Esophagus squamous epithelium (tissue), 5 donors: ENCODE results near the gene KIF1A. TPM values are rescaled to one million over a fixed set of nuclear protein-coding genes. Genes with fewer than 3 reads are reported as not detected.

Source experiments
- DNase-seq: peaks from one replicate; lab custom pipeline; 2025; lab: John Stamatoyannopoulos, UW
- H3K27ac ChIP-seq, 4 donors: fragments of 200-600 bp; sonication (generic); one replicate each; pipeline ENCODE4 v1.5.1; 2016 to 2019; ENCODE audit warnings: mild to moderate bottlenecking in 1 of 4
- H3K27me3 ChIP-seq, 4 donors: fragments of 200-600 bp; sonication (generic); 1 replicate in 3 of 4; 2 replicates in 1 of 4; pipeline versions ENCODE4 v1.5.1 to v1.6.0; 2017 to 2021; ENCODE audit warnings: antibody characterized with exemption in 1 of 4
- H3K36me3 ChIP-seq, 3 donors: fragments of 200-600 bp; sonication (generic); one replicate each; pipeline ENCODE4 v1.5.1; 2016 to 2019
- H3K4me1 ChIP-seq, 3 donors: fragments of 200-600 bp; sonication (generic); one replicate each; pipeline ENCODE4 v1.5.1; 2017 to 2019
- H3K4me3 ChIP-seq, 4 donors: fragments of 200-600 bp; sonication (generic); 1 replicate in 3 of 4; 2 replicates in 1 of 4; pipeline ENCODE4 v1.5.1; 2016 to 2019; ENCODE audit warnings: mild to moderate bottlenecking in 2 of 4, moderate library complexity in 1 of 4
- H3K9me3 ChIP-seq, 3 donors: fragments of 200-600 bp; sonication (generic); one replicate each; pipeline ENCODE4 v1.5.1; 2016 to 2019
- CTCF ChIP-seq, 6 experiments: fragments of 450-650 bp in 4 of 6; fragments of 200-600 bp in 2 of 6; sonication (generic) in 2 of 6; IDR thresholded peaks; one replicate each; pipeline ENCODE4 v1.5.1; 2016 to 2019; ENCODE audit warnings: antibody characterized with exemption in 6 of 6, mild to moderate bottlenecking in 4 of 6, moderate library complexity in 4 of 6
- POLR2A ChIP-seq, 4 donors: fragments of 450-650 bp; IDR thresholded peaks; one replicate each; pipeline ENCODE4 v1.6.1; 2017; ENCODE audit warnings: antibody characterized with exemption in 4 of 4, mild to moderate bottlenecking in 4 of 4, moderate library complexity in 3 of 4
- WGBS, 2 donors: methylation state at CpG; one replicate each; pipeline ENCODE4 v1.1.5; 2018; 5-methylcytosine and 5-hydroxymethylcytosine counted together
- intact Hi-C: fragments of 100-400 bp; cut with DNase I; formaldehyde crosslinking; loops from one replicate; pipeline ENCODE4 v1.15.0; 2022
- total RNA-seq, 4 donors: library from RNA; depleted of rRNA; stranded (reverse); fragments of >200 nt; gene quantifications; one replicate each; pipeline ENCODE4 v1.1.0, GENCODE V29; 2016
- donor health status: DM: yes; HTN: yes; CAD: no.

The KIF1A gene
- total RNA-seq, 4 donors from 2014 or later = 0.15 TPM; not detected in 3

DNA sequence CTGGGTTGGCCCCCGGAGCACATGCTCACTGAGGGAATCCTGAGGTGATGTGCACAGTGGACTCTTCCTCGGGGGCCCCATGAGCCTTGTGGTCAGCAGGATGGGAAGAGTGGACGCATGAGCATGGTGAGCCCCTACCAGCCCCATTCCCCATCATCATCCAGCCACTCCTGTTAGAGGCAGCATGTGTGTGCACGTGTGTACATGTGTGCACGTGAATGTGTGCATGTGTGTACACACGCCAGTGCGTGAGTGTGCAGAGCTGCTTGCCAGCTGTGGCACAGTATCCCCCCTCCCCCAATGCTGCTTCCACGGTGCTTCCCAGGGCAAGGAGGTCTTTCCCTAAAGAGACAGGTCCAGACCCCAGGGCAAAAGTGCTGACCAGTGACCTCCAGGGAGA is 57.8 kb downstream of the KIF1A start:
- no peaks in the 10 kb centered on the region for H3K9me3 ChIP-seq
- no peaks in the 10 kb centered on the region for H3K27me3 ChIP-seq
- no peaks in the 10 kb centered on the region for H3K36me3 ChIP-seq
- TF ChIP-seq POLR2A (IDR thresholded peaks at IDR 0.05) (no peak), CTCF (IDR thresholded peaks at IDR 0.05) (no peak)
- H3K4me1 ChIP-seq = no peaks in the 10 kb centered on the region
- H3K27ac ChIP-seq = no peak overlapping the region
- 78% methylated on average over 4 of the region's 8 CpGs; no CpG with 5 or more reads in 1 of the 2 donors for WGBS, 2 donors
- intact Hi-C loops = no loop called here
- no peak overlapping the region for H3K4me3 ChIP-seq
- DNase-seq = no peak

DNA sequence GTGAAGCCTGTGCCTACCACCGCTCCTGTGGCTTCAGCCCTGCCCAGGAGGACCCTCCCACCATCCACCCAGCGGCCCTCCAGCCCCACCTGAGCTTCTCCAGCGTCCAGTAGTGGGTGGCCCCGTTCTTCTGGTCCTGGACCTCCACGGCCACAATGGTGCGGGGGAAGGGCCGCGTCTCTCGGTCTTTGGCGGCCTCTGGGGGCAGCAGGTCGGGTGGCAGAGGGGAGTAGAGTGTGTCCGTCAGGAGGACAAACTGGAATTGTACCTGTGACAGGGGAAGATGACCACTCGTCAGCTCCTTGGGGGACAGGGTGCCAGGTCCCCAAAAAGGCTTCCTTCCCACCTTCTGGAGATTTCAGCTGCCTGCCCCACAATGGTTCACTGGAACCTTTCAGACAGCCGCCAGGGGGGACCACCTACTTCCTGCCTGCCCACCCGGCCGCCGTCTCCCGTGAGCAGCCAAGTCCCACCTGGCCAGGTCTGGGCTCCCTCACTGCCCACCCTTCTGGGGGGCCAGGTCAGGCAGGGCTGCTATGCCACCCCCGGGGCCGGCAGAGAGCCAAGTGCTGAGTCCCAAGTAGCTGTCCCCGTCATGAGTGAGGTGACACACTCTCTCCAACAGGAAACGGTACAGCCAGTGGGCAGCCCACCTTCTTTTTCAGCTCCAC is 59.3 kb downstream of the KIF1A start:
- Histone ChIP-seq H3K27ac (no peak overlapping the region), H3K27me3 (no peaks in the 10 kb centered on the region), H3K9me3 (no peaks in the 10 kb centered on the region), H3K4me3 (no peak overlapping the region), H3K36me3 (no peaks in the 10 kb centered on the region), H3K4me1 (no peaks in the 10 kb centered on the region)
- intact Hi-C loops = no loop called here
- TF ChIP-seq POLR2A (IDR thresholded peaks at IDR 0.05) (no peak), CTCF (IDR thresholded peaks at IDR 0.05) (no peak)
- DNase-seq = no peak
- WGBS, 2 donors = 50 to 71% methylated on average over 1 to 3 of the region's 22 CpGs

GRCh38 chr2:240760121-240760520 is 59.9 kb downstream of the KIF1A start:
- no peaks in the 10 kb centered on the region for H3K4me1 ChIP-seq
- no peaks in the 10 kb centered on the region for H3K36me3 ChIP-seq
- H3K4me3 ChIP-seq = no peak overlapping the region
- intact Hi-C loops = no loop called here
- WGBS, 2 donors = 62 to 63% methylated on average over 6 to 7 of the region's 7 CpGs
- no peak for TF ChIP-seq POLR2A (IDR thresholded peaks at IDR 0.05)
- H3K27ac ChIP-seq = no peak overlapping the region
- H3K9me3 ChIP-seq = no peaks in the 10 kb centered on the region
- H3K27me3 ChIP-seq = no peaks in the 10 kb centered on the region
- DNase-seq = no peak

GRCh38 chr2:240759459-240759858 is 60.6 kb downstream of the KIF1A start:
- Histone ChIP-seq H3K4me1 (no peaks in the 10 kb centered on the region), H3K9me3 (no peaks in the 10 kb centered on the region), H3K4me3 (no peak overlapping the region), H3K36me3 (no peaks in the 10 kb centered on the region), H3K27me3 (no peaks in the 10 kb centered on the region), H3K27ac (no peak overlapping the region)
- 60 to 64% methylated on average over 2 to 3 of the region's 5 CpGs for WGBS, 2 donors
- no peak for TF ChIP-seq POLR2A (IDR thresholded peaks at IDR 0.05)
- TF ChIP-seq CTCF (IDR thresholded peaks at IDR 0.05) = no peak
- DNase-seq = no peak
- intact Hi-C loops = no loop called here

GRCh38 chr2:240757086-240757614 is 62.9 kb downstream of the KIF1A start:
- intact Hi-C loops = no loop called here
- no peaks in the 10 kb centered on the region for H3K9me3 ChIP-seq
- peaks cover 0 to 5% (median 0%) of the 10 kb centered on the region in 4 donors for H3K27me3 ChIP-seq
- no peak overlapping the region for H3K4me3 ChIP-seq
- no peak overlapping the region for H3K27ac ChIP-seq
- H3K4me1 ChIP-seq = no peaks in the 10 kb centered on the region
- no peaks in the 10 kb centered on the region for H3K36me3 ChIP-seq
- WGBS, 2 donors = 78 to 86% methylated on average over 11 to 13 of the region's 31 CpGs
- TF ChIP-seq CTCF (IDR thresholded peaks at IDR 0.05) (no peak), POLR2A (IDR thresholded peaks at IDR 0.05) (no peak)
- no peak for DNase-seq
